GM12874 (cell line): Measurements from ENCODE around the gene TAS1R1.

Experiments used
- TF ChIP-seq, protein P1 (sequence below): IDR thresholded peaks from 2 replicates; pipeline ENCODE4 v1.5.1; 2011; ENCODE audit warnings: low read depth, mild to moderate bottlenecking, control low read depth, low read length, moderate library complexity; ENCODE audit not compliant: insufficient read depth

TAS1R1 gene

DNA sequence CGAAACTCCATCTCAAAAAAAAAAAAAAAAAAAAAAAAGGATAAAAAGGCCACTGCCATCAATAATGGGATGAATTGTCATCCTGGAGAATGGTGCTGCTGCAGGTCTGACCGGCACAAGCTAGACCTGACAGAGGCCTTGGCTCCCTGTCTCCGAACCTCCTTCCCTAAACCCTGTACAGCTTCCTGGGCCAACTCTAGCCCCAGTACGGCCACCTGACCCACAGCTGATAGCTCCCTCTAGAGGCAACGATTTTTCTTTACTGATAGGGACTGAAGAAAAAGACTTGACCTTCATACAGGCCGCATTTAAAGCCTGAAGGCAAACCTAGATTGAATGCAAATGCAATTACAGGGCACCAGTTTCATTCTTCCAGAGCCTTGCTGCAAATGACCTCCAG is 31.5 kb upstream of the TAS1R1 start:
- TF ChIP-seq, protein P1, sequence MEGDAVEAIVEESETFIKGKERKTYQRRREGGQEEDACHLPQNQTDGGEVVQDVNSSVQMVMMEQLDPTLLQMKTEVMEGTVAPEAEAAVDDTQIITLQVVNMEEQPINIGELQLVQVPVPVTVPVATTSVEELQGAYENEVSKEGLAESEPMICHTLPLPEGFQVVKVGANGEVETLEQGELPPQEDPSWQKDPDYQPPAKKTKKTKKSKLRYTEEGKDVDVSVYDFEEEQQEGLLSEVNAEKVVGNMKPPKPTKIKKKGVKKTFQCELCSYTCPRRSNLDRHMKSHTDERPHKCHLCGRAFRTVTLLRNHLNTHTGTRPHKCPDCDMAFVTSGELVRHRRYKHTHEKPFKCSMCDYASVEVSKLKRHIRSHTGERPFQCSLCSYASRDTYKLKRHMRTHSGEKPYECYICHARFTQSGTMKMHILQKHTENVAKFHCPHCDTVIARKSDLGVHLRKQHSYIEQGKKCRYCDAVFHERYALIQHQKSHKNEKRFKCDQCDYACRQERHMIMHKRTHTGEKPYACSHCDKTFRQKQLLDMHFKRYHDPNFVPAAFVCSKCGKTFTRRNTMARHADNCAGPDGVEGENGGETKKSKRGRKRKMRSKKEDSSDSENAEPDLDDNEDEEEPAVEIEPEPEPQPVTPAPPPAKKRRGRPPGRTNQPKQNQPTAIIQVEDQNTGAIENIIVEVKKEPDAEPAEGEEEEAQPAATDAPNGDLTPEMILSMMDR: peak; percentile 51

DNA sequence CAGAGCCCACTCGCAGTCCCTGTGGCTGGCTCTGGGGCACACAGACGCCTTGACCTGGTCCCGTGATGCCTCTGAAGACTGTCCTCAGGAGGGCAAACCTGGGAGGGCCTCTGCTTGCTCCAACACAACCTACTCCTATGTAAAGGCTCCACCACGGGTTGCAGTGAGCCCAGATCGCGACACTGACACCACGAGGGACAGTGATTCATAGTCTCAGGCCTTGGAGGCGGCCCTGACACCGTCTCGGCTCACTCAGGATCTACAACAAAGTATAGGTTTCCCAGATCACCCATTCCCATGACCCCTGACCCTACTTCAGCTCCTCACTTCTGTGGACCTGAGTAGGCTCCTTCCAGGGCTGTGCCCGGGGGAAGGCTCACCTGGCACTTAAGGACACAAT is 28.8 kb upstream of the TAS1R1 start:
- TF ChIP-seq, protein P1: no peak

DNA sequence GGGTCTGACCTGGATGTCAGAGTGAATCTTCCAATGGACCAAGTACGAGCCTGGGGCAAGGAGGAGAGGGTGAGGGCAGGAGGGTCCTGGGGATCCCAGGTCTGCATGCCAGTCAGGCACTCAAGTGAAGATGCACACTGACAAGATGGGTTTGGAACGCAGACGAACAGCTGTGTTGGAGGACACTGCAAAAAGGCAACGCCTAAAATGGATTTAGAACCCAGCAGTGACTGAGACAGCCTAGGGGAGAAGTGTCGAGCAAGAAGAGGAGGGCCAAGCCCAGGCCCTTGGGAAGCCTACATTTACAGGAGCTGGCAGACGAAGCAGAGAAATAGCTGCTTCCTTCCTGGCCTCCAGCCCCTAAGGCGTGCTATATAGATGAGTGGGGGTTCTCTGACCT is 26.6 kb upstream of the TAS1R1 start:
- TF ChIP-seq, protein P1: no peak

DNA sequence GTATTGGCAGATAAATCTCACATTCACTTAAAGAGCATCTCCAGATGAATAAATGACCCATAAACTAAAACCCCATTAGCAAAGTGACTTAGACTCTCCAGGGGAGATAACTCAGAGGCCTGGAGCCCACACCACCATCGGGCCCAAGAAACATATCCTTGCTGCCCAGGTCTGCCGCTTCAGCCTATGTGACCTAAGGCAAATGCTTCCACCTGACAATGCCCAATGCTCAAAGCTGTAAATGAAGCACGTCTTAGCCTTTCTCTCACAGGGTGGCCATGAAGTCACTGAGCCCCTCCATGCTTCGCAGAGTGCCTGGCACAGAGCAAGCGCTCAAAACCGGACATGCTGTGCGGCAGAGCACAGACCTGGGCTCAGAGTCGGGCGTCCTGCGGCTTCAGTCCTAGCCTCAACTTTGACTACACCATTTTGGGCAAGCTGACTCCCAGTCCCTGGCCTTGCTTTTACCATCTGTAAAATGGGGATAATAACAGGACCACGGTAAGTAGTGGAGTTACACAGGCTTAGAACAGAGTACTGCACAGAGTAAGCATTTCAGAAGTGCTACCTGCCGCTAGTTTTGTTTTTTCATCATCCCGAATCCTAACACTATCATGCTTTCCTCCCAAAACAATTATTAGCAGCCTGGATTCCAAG is 24.5 kb upstream of the TAS1R1 start:
- TF ChIP-seq, protein P1: no peak

DNA sequence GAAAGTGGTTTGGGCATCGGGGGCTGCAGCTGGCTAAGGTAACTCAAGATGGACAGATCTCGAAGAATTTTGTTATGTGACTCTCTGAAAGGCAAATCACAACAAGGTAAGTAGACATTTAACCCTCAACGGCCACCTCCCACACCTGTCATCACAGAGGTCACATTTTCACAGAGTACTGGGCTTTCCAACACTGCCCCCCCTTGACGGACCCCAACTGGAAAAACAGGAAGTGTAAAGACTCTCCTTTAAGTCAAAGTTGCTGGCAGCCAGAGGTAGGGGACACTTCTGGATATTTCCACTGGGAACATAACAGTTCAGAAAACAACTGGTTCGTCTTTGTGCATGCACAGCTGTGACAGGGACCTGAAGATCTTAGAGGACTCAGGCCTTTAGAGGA is 23.1 kb upstream of the TAS1R1 start:
- TF ChIP-seq, protein P1: no peak

DNA sequence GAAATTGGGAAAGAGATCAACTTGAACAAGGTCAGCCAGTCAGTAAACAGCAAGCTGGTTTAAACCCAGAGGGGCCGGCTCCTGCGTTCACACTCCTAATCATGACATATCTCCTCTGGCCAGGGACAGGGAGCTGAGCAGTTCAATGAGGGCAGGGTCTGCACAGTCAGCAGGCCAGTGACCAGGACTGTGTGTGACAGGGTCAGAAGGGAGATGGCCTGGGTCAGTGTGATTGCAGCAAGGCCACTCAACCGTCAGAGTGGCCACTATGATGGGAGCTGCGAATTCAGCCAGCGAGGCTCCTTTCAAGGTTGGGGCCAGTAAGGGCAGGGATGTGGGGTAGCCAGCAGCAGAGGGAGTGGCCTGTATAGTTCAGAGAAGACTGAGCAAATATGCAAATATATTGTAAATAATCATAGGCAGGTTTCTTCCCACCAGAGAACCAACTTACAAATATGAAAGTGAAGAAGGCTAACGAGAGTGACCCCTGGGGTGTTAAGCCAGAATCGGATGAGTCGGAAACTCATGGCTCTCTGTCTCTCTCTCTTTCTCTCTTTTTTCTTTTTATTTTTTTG is 20.8 kb upstream of the TAS1R1 start:
- TF ChIP-seq, protein P1: no peak

DNA sequence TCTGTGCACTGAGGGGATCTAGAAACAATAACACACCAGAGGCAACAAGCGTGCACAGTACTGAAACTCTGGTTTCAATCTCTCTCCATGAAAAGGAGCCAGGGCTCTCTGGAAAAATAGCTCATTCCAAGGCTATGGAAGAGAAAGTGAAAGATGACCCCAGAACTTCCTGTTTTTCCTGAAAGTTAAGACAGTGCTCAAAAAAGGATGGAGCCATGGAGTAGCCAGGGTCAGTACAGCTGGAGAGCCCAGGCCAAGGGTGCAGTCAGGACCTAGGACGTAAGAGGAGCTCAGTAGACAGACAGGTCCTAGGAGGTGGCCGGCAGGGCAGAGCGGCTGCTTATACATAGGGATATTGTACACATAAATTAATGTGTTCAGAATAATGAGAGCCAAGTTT is 19.9 kb upstream of the TAS1R1 start:
- TF ChIP-seq, protein P1: no peak
